Neural cell (in vitro differentiated cells): ENCODE results near the gene PRKCE.

Source experiments
- CTCF ChIP-seq: fragments of 450-650 bp; IDR thresholded peaks from 2 replicates; pipeline ENCODE4 v1.5.1; 2014; ENCODE audit warnings: antibody characterized with exemption, mild to moderate bottlenecking, moderate library complexity; ENCODE audit not compliant: poor library complexity, severe bottlenecking
- EP300 ChIP-seq: fragments of 450-650 bp; conservative IDR thresholded peaks from 2 replicates; pipeline ENCODE4 v1.6.1; 2014; ENCODE audit warnings: antibody characterized with exemption, mild to moderate bottlenecking, moderate library complexity; ENCODE audit not compliant: poor library complexity, severe bottlenecking
- EZH2 ChIP-seq: fragments of 200-600, 300-800 bp; shearing (Covaris generic), sonication (generic); IDR thresholded peaks from 2 replicates; pipeline ENCODE4 v1.6.1; 2014; ENCODE audit warnings: antibody characterized with exemption, low read length, borderline replicate concordance, mild to moderate bottlenecking; ENCODE audit not compliant: insufficient read depth, poor library complexity, severe bottlenecking
- SMC3 ChIP-seq: fragments of 450-650 bp; conservative IDR thresholded peaks from 2 replicates; pipeline ENCODE4 v1.6.1; 2014; ENCODE audit warnings: antibody characterized with exemption, mild to moderate bottlenecking, moderate library complexity; ENCODE audit not compliant: poor library complexity
- TAF1 ChIP-seq: IDR thresholded peaks from 2 replicates; pipeline ENCODE4 v1.6.1; 2012; ENCODE audit warnings: low read depth

- TF ChIP-seq CTCF, result no peak
- no peak for TF ChIP-seq EZH2
- TF ChIP-seq SMC3, result no peak
- TF ChIP-seq TAF1, result no peak
- TF ChIP-seq EP300, result no peak
Measured at GRCh38 chr2:45626387-45627221, 24.9 kb upstream of the PRKCE start.
